H9 (cell line): ENCODE measurements around the gene OR5A1. TPM values are rescaled to one million over a fixed set of nuclear protein-coding genes. Genes with fewer than 3 reads are reported as not detected.

ENCODE experiments used
- DNase-seq: peaks from one replicate; pipeline ENCODE4 v3.0.0-alpha.2; 2017
- H2AFZ ChIP-seq: one replicate; pipeline ENCODE4 v1.6.1; 2013; ENCODE audit warnings: mild to moderate bottlenecking, low read length, control low read depth, moderate library complexity
- H2AK5ac ChIP-seq: 2 replicates; pipeline ENCODE4 v1.6.1; 2013; ENCODE audit warnings: low read length, control low read depth, mixed read lengths; ENCODE audit not compliant: insufficient read length
- H2BK120ac ChIP-seq: one replicate; pipeline ENCODE4 v1.6.1; 2013; ENCODE audit warnings: low read depth, mild to moderate bottlenecking, low read length, control low read depth, inconsistent platforms; ENCODE audit not compliant: poor library complexity, severe bottlenecking
- H2BK12ac ChIP-seq: 2 replicates; pipeline ENCODE4 v1.6.1; 2013; ENCODE audit warnings: low read length, control low read depth, mixed read lengths, low read depth; ENCODE audit not compliant: insufficient read length
- H2BK15ac ChIP-seq: 2 replicates; pipeline ENCODE4 v1.6.1; 2013; ENCODE audit warnings: low read depth, low read length, control low read depth
- H2BK20ac ChIP-seq: one replicate; pipeline ENCODE4 v1.6.1; 2013; ENCODE audit warnings: low read depth, mild to moderate bottlenecking, low read length, control low read depth, inconsistent platforms; ENCODE audit not compliant: poor library complexity, severe bottlenecking
- H2BK5ac ChIP-seq: 2 replicates; pipeline ENCODE4 v1.6.1; 2013; ENCODE audit warnings: low read length, control low read depth, mixed read lengths; ENCODE audit not compliant: insufficient read length
- H3K14ac ChIP-seq: 2 replicates; pipeline ENCODE4 v1.6.1; 2013; ENCODE audit warnings: low read length, control low read depth; ENCODE audit not compliant: insufficient read depth
- H3K18ac ChIP-seq: 2 replicates; pipeline ENCODE4 v1.6.1; 2013; ENCODE audit warnings: low read depth, mild to moderate bottlenecking, mixed read lengths, low read length, control low read depth; ENCODE audit not compliant: insufficient read length
- H3K23ac ChIP-seq: 2 replicates; pipeline ENCODE4 v1.6.1; 2013; ENCODE audit warnings: low read length, control low read depth, mixed read lengths, low read depth; ENCODE audit not compliant: insufficient read length
- H3K23me2 ChIP-seq: 2 replicates; pipeline ENCODE4 v1.6.1; 2013; ENCODE audit warnings: low read depth, mild to moderate bottlenecking, mixed read lengths, low read length, control low read depth; ENCODE audit not compliant: insufficient read length, poor library complexity, severe bottlenecking
- H3K27ac ChIP-seq: 2 replicates; pipeline ENCODE4 v1.5.1; 2013; ENCODE audit warnings: low read length, control low read depth, mixed read lengths, low read depth; ENCODE audit not compliant: insufficient read length
- H3K27me3 ChIP-seq: 2 replicates; pipeline ENCODE4 v1.6.1; 2013; ENCODE audit warnings: low read length, control low read depth, inconsistent platforms; ENCODE audit not compliant: insufficient read depth
- H3K4ac ChIP-seq: 2 replicates; pipeline ENCODE4 v1.6.1; 2013; ENCODE audit warnings: low read depth, mild to moderate bottlenecking, control low read depth, inconsistent platforms, low read length, moderate library complexity
- H3K4me1 ChIP-seq: 2 replicates; pipeline ENCODE4 v1.6.1; 2013; ENCODE audit warnings: low read length, control low read depth, inconsistent platforms; ENCODE audit not compliant: insufficient read depth
- H3K4me2 ChIP-seq: 2 replicates; pipeline ENCODE4 v1.6.1; 2013; ENCODE audit warnings: low read length, control low read depth, mixed read lengths; ENCODE audit not compliant: insufficient read length, insufficient read depth
- H3K56ac ChIP-seq: 2 replicates; pipeline ENCODE4 v1.6.1; 2013; ENCODE audit warnings: low read depth, mild to moderate bottlenecking, mixed read lengths, low read length, control low read depth; ENCODE audit not compliant: insufficient read length
- H3K79me1 ChIP-seq: 2 replicates; pipeline ENCODE4 v1.6.1; 2013; ENCODE audit warnings: low read depth, mild to moderate bottlenecking, moderate library complexity, low read length, control low read depth, inconsistent platforms; ENCODE audit not compliant: insufficient read depth, poor library complexity, severe bottlenecking
- H3K79me2 ChIP-seq: 2 replicates; pipeline ENCODE4 v1.6.1; 2013; ENCODE audit warnings: low read length, control low read depth, inconsistent platforms; ENCODE audit not compliant: insufficient read depth
- H3K9ac ChIP-seq: 2 replicates; pipeline ENCODE4 v1.6.1; 2013; ENCODE audit warnings: low read length, control low read depth, mixed read lengths; ENCODE audit not compliant: insufficient read length; ENCODE audit errors: extremely low read depth
- H3K9me3 ChIP-seq: one replicate; pipeline ENCODE4 v1.6.1; 2013; ENCODE audit warnings: low read depth, low read length, inconsistent platforms; ENCODE audit not compliant: control insufficient read depth
- H3T11ph ChIP-seq: one replicate; pipeline ENCODE4 v1.6.1; 2013; ENCODE audit warnings: mild to moderate bottlenecking, low read length, control low read depth, inconsistent platforms
- H4K20me1 ChIP-seq: one replicate; pipeline ENCODE4 v1.6.1; 2013; ENCODE audit not compliant: control insufficient read depth, insufficient read length, insufficient read depth
- H4K5ac ChIP-seq: 2 replicates; pipeline ENCODE4 v1.6.1; 2013; ENCODE audit warnings: low read depth, mild to moderate bottlenecking, mixed read lengths, low read length, control low read depth; ENCODE audit not compliant: insufficient read length
- H4K8ac ChIP-seq: replicated peaks from 2 replicates; pipeline ENCODE4 v1.6.1; 2013; ENCODE audit warnings: low read length, control low read depth, mixed read lengths, low read depth; ENCODE audit not compliant: insufficient read length
- H4K91ac ChIP-seq: 2 replicates; pipeline ENCODE4 v1.6.1; 2013; ENCODE audit warnings: low read depth, mild to moderate bottlenecking, moderate library complexity, mixed read lengths, low read length, control low read depth; ENCODE audit not compliant: insufficient read length
- H3K27ac Mint-ChIP-seq, 3 experiments: 2 replicates in 2 of 3; 3 replicates in 1 of 3; pipeline ENCODE4 v1.8.0; 2020 to 2021; ENCODE audit warnings: mixed read lengths in 3 of 3, mild to moderate bottlenecking in 1 of 3, moderate library complexity in 1 of 3
- H3K27me3 Mint-ChIP-seq: 2 replicates; pipeline ENCODE4 v1.8.0; 2021; ENCODE audit warnings: low read depth, mild to moderate bottlenecking, moderate library complexity, mixed read lengths
- H3K36me3 Mint-ChIP-seq, 3 experiments: 2 replicates in 2 of 3; 3 replicates in 1 of 3; pipeline ENCODE4 v1.8.0; 2020 to 2021; ENCODE audit warnings: low read depth in 3 of 3, mixed read lengths in 3 of 3; ENCODE audit not compliant: insufficient read depth in 1 of 3
- H3K4me1 Mint-ChIP-seq, 2 experiments: 2 replicates each; pipeline ENCODE4 v1.8.0; 2020; ENCODE audit warnings: mixed read lengths in 2 of 2
- H3K4me3 Mint-ChIP-seq, 2 experiments: 2 replicates in 1 of 2; 3 replicates in 1 of 2; pipeline ENCODE4 v1.8.0; 2020 to 2021; ENCODE audit warnings: mild to moderate bottlenecking in 2 of 2, mixed read lengths in 2 of 2, moderate library complexity in 1 of 2
- H3K9me3 Mint-ChIP-seq, 2 experiments: 2 replicates in 1 of 2; 3 replicates in 1 of 2; pipeline ENCODE4 v1.8.0; 2020; ENCODE audit warnings: mild to moderate bottlenecking in 2 of 2, mixed read lengths in 2 of 2, moderate library complexity in 1 of 2
- WGBS: extraction: QIAGEN DNeasy Blood & Tissue Kit; methylation state at CpG from one replicate; pipeline ENCODE4 v1.1.7; 2013; ENCODE audit warnings: missing lambda C conversion rate, low lambda C conversion rate, mixed read lengths; ENCODE audit not compliant: insufficient read length; ENCODE audit errors: extremely low coverage; 5-methylcytosine and 5-hydroxymethylcytosine counted together
- long read RNA-seq: library from polyadenylated mRNA; unstranded; transcript quantifications from one replicate; pipeline ENCODE4 v2.0.0, GENCODE V29; 2020
- total RNA-seq: library from RNA; stranded (reverse); gene quantifications from 2 replicates; pipeline ENCODE4 v1.2.1, GENCODE V29; 2021
- TF ChIP-seq, protein P1 (sequence below): fragments of 200-600 bp; sonication (generic); conservative IDR thresholded peaks from 3 replicates; pipeline ENCODE4 v1.8.0; 2021; ENCODE audit warnings: antibody characterized with exemption, mild to moderate bottlenecking

The OR5A1 gene
- total RNA-seq = not detected in 2 replicates
- long read RNA-seq = 0 reads

DNA sequence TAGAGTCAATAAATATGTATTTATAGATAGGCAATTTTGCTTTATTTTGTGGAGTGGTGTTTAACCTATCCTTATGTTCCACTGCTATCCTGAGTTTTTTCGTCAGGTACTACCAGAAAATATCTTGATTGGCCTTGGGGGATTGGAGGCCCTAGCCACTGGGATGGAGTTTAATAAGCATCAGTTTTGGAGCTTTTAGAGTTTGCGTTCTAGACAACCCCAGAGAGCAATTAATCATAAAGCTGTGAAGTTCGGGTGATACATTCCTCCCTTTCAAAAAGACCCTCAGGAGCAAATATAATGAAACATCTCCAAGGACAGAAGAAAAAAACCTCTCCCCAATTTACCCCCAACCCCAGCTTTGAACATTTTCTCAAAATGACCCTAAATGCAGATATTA is at the start of gene OR5A1:
OR5A1 (plus strand) TSS at position 301 of the 400 bp plus-strand sequence. CDS start 6,700 bp downstream, outside the sequence.
- TF ChIP-seq, protein P1, sequence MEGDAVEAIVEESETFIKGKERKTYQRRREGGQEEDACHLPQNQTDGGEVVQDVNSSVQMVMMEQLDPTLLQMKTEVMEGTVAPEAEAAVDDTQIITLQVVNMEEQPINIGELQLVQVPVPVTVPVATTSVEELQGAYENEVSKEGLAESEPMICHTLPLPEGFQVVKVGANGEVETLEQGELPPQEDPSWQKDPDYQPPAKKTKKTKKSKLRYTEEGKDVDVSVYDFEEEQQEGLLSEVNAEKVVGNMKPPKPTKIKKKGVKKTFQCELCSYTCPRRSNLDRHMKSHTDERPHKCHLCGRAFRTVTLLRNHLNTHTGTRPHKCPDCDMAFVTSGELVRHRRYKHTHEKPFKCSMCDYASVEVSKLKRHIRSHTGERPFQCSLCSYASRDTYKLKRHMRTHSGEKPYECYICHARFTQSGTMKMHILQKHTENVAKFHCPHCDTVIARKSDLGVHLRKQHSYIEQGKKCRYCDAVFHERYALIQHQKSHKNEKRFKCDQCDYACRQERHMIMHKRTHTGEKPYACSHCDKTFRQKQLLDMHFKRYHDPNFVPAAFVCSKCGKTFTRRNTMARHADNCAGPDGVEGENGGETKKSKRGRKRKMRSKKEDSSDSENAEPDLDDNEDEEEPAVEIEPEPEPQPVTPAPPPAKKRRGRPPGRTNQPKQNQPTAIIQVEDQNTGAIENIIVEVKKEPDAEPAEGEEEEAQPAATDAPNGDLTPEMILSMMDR = no peak

More for the DNA sequence above, at the start of gene OR5A1:
- no peak within 1 kb of the TSS for H2AFZ ChIP-seq
- no peak for DNase-seq
- peaks cover 10 to 11% of the 10 kb centered on the region in 2 experiments for H3K4me1 Mint-ChIP-seq
- no peak within 1 kb of the TSS for H2BK12ac ChIP-seq
- H3K23me2 ChIP-seq = no peaks in the 10 kb centered on the region
- no peak within 1 kb of the TSS for H3K14ac ChIP-seq
- H4K20me1 ChIP-seq = no peaks in the 10 kb centered on the region
- no peak within 1 kb of the TSS for H4K8ac ChIP-seq
- H2BK15ac ChIP-seq = no peak within 1 kb of the TSS
- H2AK5ac ChIP-seq = no peak within 1 kb of the TSS
- H3K79me2 ChIP-seq = no peaks in the 10 kb centered on the region
- H3K36me3 Mint-ChIP-seq = no peaks in the 10 kb centered on the region
- no peak within 1 kb of the TSS for H3K56ac ChIP-seq
- H4K91ac ChIP-seq = no peak within 1 kb of the TSS
- H3K27me3 Mint-ChIP-seq = no peaks in the 10 kb centered on the region
- no peak within 1 kb of the TSS for H3K27ac ChIP-seq
- no peak within 1 kb of the TSS for H3K23ac ChIP-seq
- H2BK20ac ChIP-seq = no peak within 1 kb of the TSS
- no peak within 1 kb of the TSS for H3K9ac ChIP-seq
- no peak within 1 kb of the TSS for H3K4me3 Mint-ChIP-seq
- WGBS = no CpG with 5 or more reads among the region's 3 CpGs
- H3K18ac ChIP-seq = no peak within 1 kb of the TSS
- H3T11ph ChIP-seq = no peak within 1 kb of the TSS
- H4K5ac ChIP-seq = no peak within 1 kb of the TSS
- H3K4me1 ChIP-seq = no peaks in the 10 kb centered on the region
- no peaks in the 10 kb centered on the region for H3K27me3 ChIP-seq
- H3K9me3 ChIP-seq = no peaks in the 10 kb centered on the region
- no peak within 1 kb of the TSS for H3K4ac ChIP-seq
- no peak within 1 kb of the TSS for H2BK120ac ChIP-seq
- H3K9me3 Mint-ChIP-seq = no peaks in the 10 kb centered on the region
- no peaks in the 10 kb centered on the region for H3K79me1 ChIP-seq
- no peak within 1 kb of the TSS for H2BK5ac ChIP-seq
- H3K4me2 ChIP-seq = no peak within 1 kb of the TSS
- H3K27ac Mint-ChIP-seq = no peak within 1 kb of the TSS
